PC-3 (cell line): Measurements from ENCODE around the gene C14orf93. TPM values are rescaled to one million over a fixed set of nuclear protein-coding genes. Genes with fewer than 3 reads are reported as not detected.

Experiments
- ATAC-seq: fragments of 200-7000 bp; cut with Tn5 transposase; 2 replicates; pipeline ENCODE4 v1.9.1; 2020; ENCODE audit warnings: mild to moderate bottlenecking, moderate library complexity
- BruUV-seq: library from RNA; stranded (reverse); fragments of 400-500 nt; replicated peaks from 2 replicates; lab custom pipeline; 2021; lab: Mats Ljungman, UMichigan
- CTCF ChIA-PET: fragments of 300-600 bp; sonication (Branson Sonifier 250); formaldehyde crosslinking; loops from one replicate; lab custom pipeline; 2022; ENCODE audit warnings: antibody characterized with exemption; lab: Charles Lee
- POLR2A ChIA-PET: fragments of 300-600 bp; sonication (Branson Sonifier 250); formaldehyde crosslinking; loops from one replicate; lab custom pipeline; 2022; ENCODE audit warnings: antibody characterized with exemption; ENCODE audit not compliant: unreplicated experiment; lab: Charles Lee
- DNase-seq: peaks from one replicate; pipeline ENCODE4 v3.0.0-alpha.2; 2015
- H2AFZ ChIP-seq: fragments of 300-600 bp; sonication (generic); 2 replicates; pipeline ENCODE4 v1.6.0; 2016; ENCODE audit warnings: antibody characterized with exemption, low read length
- H3F3A ChIP-seq: fragments of 300-600 bp; sonication (generic); one replicate; pipeline ENCODE4 v1.6.0; 2017; ENCODE audit warnings: antibody characterized with exemption, low read length, control low read depth, mild to moderate bottlenecking; ENCODE audit not compliant: unreplicated experiment
- H3K27ac ChIP-seq: fragments of 300-600 bp; sonication (generic); 2 replicates; pipeline ENCODE4 v1.5.1; 2016; ENCODE audit warnings: mild to moderate bottlenecking, low read length
- H3K27me3 ChIP-seq: fragments of 300-600 bp; sonication (generic); 2 replicates; pipeline ENCODE4 v1.6.1; 2016; ENCODE audit warnings: low read length, mixed read lengths
- H3K36me3 ChIP-seq: fragments of 300-600 bp; sonication (generic); 2 replicates; pipeline ENCODE4 v1.6.1; 2016; ENCODE audit warnings: low read depth, mixed run types, low read length, mixed read lengths
- H3K4me1 ChIP-seq: fragments of 300-600 bp; sonication (generic); 2 replicates; pipeline ENCODE4 v1.5.1; 2016; ENCODE audit warnings: low read length; ENCODE audit not compliant: insufficient read depth
- H3K4me2 ChIP-seq: fragments of 300-600 bp; sonication (generic); 2 replicates; pipeline ENCODE4 v1.6.0; 2016; ENCODE audit warnings: low read length
- H3K4me3 ChIP-seq: fragments of 300-600 bp; sonication (generic); 2 replicates; pipeline ENCODE4 v1.5.1; 2016; ENCODE audit warnings: mild to moderate bottlenecking, low read length, mixed read lengths
- H3K79me2 ChIP-seq: fragments of 300-600 bp; sonication (generic); 2 replicates; pipeline ENCODE4 v1.6.1; 2017; ENCODE audit warnings: low read length, mixed read lengths
- H3K9ac ChIP-seq: fragments of 300-600 bp; sonication (generic); 2 replicates; pipeline ENCODE4 v1.6.0; 2016; ENCODE audit warnings: mild to moderate bottlenecking, low read length
- H3K9me2 ChIP-seq: fragments of 300-600 bp; sonication (generic); replicated peaks from 2 replicates; pipeline ENCODE4 v1.6.1; 2016; ENCODE audit warnings: mixed run types, low read length, mixed read lengths
- H3K9me3 ChIP-seq: fragments of 300-600 bp; sonication (generic); 2 replicates; pipeline ENCODE4 v1.6.1; 2016; ENCODE audit warnings: low read length, mixed read lengths
- H4K20me1 ChIP-seq: fragments of 300-600 bp; sonication (generic); 2 replicates; pipeline ENCODE4 v1.6.1; 2016; ENCODE audit warnings: low read length, mixed read lengths
- EZH2 ChIP-seq: fragments of 300-600 bp; sonication (generic); IDR thresholded peaks from one replicate; pipeline ENCODE4 v1.6.1; 2017; ENCODE audit warnings: antibody characterized with exemption, mild to moderate bottlenecking, low read length; ENCODE audit not compliant: unreplicated experiment
- EZH2phosphoT487 ChIP-seq: fragments of 300-600 bp; sonication (generic); IDR thresholded peaks from 2 replicates; pipeline ENCODE4 v1.6.1; 2018; ENCODE audit warnings: mild to moderate bottlenecking, antibody characterized with exemption, low read length, borderline replicate concordance
- intact Hi-C: fragments of 100-400 bp; cut with micrococcal nuclease; formaldehyde crosslinking; loops from 2 replicates; pipeline ENCODE4 v1.9.0; 2023
- total RNA-seq: library from RNA; depleted of rRNA; stranded (reverse); fragments of >200 nt; gene quantifications from 2 replicates; pipeline ENCODE4 v1.2.3, GENCODE V29; 2014
- TF ChIP-seq, protein P1 (sequence below): fragments of 300-600 bp; sonication (generic); conservative IDR thresholded peaks from 2 replicates; pipeline ENCODE4 v1.5.1; 2017; ENCODE audit warnings: antibody characterized with exemption, low read depth, mild to moderate bottlenecking, low read length

C14orf93 gene
- total RNA-seq, 1 experiment from 2014 or later: 5.8 TPM

GRCh38 chr14:23028799-23029198 is 18.9 kb upstream of the C14orf93 start:
- peaks cover 18% of the 10 kb centered on the region for H3K4me1 ChIP-seq
- H3K4me3 ChIP-seq: no peak overlapping the region
- H3K9ac ChIP-seq: no peak overlapping the region
- no peak overlapping the region for H3K4me2 ChIP-seq
- H3K36me3 ChIP-seq: peaks cover 50% of the 10 kb centered on the region
- no peak overlapping the region for H2AFZ ChIP-seq
- H4K20me1 ChIP-seq: 0 out of 2 replicates have a peak, but pooled peaks cover 6% of the 10 kb centered on the region
- H3K27me3 ChIP-seq: no peaks in the 10 kb centered on the region
- H3K79me2 ChIP-seq: peaks cover 50% of the 10 kb centered on the region
- H3K9me2 ChIP-seq: no peaks in the 10 kb centered on the region
- ChIA-PET CTCF (no interaction called here), POLR2A (no interaction called here)
- TF ChIP-seq EZH2 (no peak), EZH2phosphoT487 (no peak)
- TF ChIP-seq, protein P1, sequence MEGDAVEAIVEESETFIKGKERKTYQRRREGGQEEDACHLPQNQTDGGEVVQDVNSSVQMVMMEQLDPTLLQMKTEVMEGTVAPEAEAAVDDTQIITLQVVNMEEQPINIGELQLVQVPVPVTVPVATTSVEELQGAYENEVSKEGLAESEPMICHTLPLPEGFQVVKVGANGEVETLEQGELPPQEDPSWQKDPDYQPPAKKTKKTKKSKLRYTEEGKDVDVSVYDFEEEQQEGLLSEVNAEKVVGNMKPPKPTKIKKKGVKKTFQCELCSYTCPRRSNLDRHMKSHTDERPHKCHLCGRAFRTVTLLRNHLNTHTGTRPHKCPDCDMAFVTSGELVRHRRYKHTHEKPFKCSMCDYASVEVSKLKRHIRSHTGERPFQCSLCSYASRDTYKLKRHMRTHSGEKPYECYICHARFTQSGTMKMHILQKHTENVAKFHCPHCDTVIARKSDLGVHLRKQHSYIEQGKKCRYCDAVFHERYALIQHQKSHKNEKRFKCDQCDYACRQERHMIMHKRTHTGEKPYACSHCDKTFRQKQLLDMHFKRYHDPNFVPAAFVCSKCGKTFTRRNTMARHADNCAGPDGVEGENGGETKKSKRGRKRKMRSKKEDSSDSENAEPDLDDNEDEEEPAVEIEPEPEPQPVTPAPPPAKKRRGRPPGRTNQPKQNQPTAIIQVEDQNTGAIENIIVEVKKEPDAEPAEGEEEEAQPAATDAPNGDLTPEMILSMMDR: no peak
- intact Hi-C loops: no loop called here
- H3K9me3 ChIP-seq: no peaks in the 10 kb centered on the region
- DNase-seq (no peak), ATAC-seq (no peak)
- peaks cover 4% of the 10 kb centered on the region for H3F3A ChIP-seq
- no peak overlapping the region for H3K27ac ChIP-seq
- BruUV-seq: no TSS peak

DNA sequence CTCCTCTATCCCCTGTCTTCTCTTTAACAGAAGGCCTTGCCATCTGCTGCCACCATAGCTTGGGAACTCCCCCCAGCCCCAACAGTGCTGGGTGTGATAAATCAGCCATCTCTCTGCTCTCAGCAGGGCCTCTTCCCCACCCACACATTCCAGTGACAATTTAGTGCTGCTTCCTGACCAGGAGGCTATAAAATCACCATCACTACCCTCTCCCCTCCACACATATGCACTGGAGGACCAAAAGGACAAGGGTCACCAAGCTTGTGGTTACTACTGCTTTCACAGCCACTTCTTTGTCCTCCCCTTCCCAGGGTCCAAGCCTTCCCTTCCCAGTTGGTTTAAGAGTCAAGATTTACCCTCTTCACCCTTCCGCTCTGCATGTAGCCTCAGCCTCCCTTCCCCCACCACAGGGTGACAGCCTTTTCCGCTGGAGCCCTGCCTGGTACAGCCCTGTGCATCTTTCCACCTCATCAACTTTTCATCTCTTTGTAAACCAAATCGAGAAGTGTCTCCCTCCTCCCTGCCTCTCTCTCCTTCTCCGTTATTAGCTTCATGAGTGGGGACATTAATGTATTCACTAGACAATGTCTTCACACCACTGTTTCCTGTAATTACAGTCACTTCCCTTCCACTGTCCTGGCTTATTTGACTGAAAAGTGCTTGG is 15.3 kb upstream of the C14orf93 start:
- ATAC-seq (peak; percentile 21; the same call in 1 of the 2 replicates), DNase-seq (no peak)
- Histone ChIP-seq H3K4me1 (no peaks in the 10 kb centered on the region), H3K36me3 (peaks cover 29% of the 10 kb centered on the region), H3K9me2 (no peaks in the 10 kb centered on the region), H3F3A (no peaks in the 10 kb centered on the region), H4K20me1 (0 out of 2 replicates have a peak, but pooled peaks cover 6% of the 10 kb centered on the region), H3K79me2 (peaks cover 18% of the 10 kb centered on the region; the same call in 1 of the 2 replicates), H3K9me3 (no peaks in the 10 kb centered on the region), H3K4me3 (no peak overlapping the region), H3K4me2 (no peak overlapping the region), H3K9ac (no peak overlapping the region), H3K27ac (no peak overlapping the region), H3K27me3 (no peaks in the 10 kb centered on the region), H2AFZ (no peak overlapping the region)
- TF ChIP-seq EZH2 (no peak), EZH2phosphoT487 (no peak)
- TF ChIP-seq, protein P1: no peak
- intact Hi-C loops: loop anchor here (2.0 kb wide), 1 partner anchor 30 kb away; no protein-coding TSS in a partner anchor
- BruUV-seq: no TSS peak
- ChIA-PET POLR2A (no interaction called here), CTCF (no interaction called here)

GRCh38 chr14:23024612-23025075 is 14.7 kb upstream of the C14orf93 start:
- POLR2A ChIA-PET: no interaction called here

More at GRCh38 chr14:23024612-23025075, 14.7 kb upstream of the C14orf93 start:
- Histone ChIP-seq H3K9me2 (no peaks in the 10 kb centered on the region), H3K4me2 (no peak overlapping the region), H3K79me2 (peaks cover 17% of the 10 kb centered on the region; the same call in 1 of the 2 replicates), H3K27ac (no peak overlapping the region), H3K36me3 (peaks cover 29% of the 10 kb centered on the region), H4K20me1 (0 out of 2 replicates have a peak, but pooled peaks cover 6% of the 10 kb centered on the region), H3K9me3 (no peaks in the 10 kb centered on the region), H2AFZ (no peak overlapping the region), H3K9ac (no peak overlapping the region), H3K4me3 (no peak overlapping the region), H3K27me3 (no peaks in the 10 kb centered on the region), H3K4me1 (no peaks in the 10 kb centered on the region), H3F3A (no peaks in the 10 kb centered on the region)
- no TSS peak for BruUV-seq
- TF ChIP-seq EZH2 (no peak), EZH2phosphoT487 (no peak)
- TF ChIP-seq, protein P1: no peak
- CTCF ChIA-PET: no interaction called here
- peak; percentile 24; the same call in 1 of the 2 replicates for ATAC-seq
- intact Hi-C loops: loop anchor here (2.0 kb wide), 1 partner anchor 30 kb away; no protein-coding TSS in a partner anchor
- no peak for DNase-seq
